GM18508 (cell line): ENCODE data around the gene COL23A1.
"Not testable (repeated sequence)": the region's sequence is repeated elsewhere in the genome, so short reads cannot be mapped to it uniquely, and the experiment has no call there.

ENCODE experiments used
- ATAC-seq: cut with Tn5 transposase; IDR thresholded peaks from one replicate; pipeline ENCODE4 v1.9.1; 2021; ENCODE audit warnings: moderate number of reproducible peaks; ENCODE audit not compliant: insufficient read depth, unreplicated experiment

Gene COL23A1

GRCh38 chr5:178269499-178269898, 320.7 kb downstream of the COL23A1 start:
- ATAC-seq: no peak

- no peak for ATAC-seq
These were observed 322.3 kb downstream of the COL23A1 start for GRCh38 chr5:178267876-178268275.

GRCh38 chr5:178267245-178267644, 322.9 kb downstream of the COL23A1 start:
- no peak for ATAC-seq

- no peak for ATAC-seq
These were observed 323.6 kb downstream of the COL23A1 start for GRCh38 chr5:178266581-178266980.

GRCh38 chr5:178265746-178266145, 324.4 kb downstream of the COL23A1 start:
- ATAC-seq: no peak

- ATAC-seq: no peak
These were observed 326.1 kb downstream of the COL23A1 start for GRCh38 chr5:178264044-178264443.

GRCh38 chr5:178261666-178262600, 328.3 kb downstream of the COL23A1 start:
- no peak for ATAC-seq

GRCh38 chr5:178259623-178260536, 330.3 kb downstream of the COL23A1 start:
- ATAC-seq: no peak

- no peak for ATAC-seq
These were observed 332.5 kb downstream of the COL23A1 start for GRCh38 chr5:178257650-178258049.

- no peak for ATAC-seq
These were observed 333.4 kb downstream of the COL23A1 start for GRCh38 chr5:178256746-178257145.

- not testable (repeated sequence) for ATAC-seq
These were observed 336.6 kb downstream of the COL23A1 start for GRCh38 chr5:178253632-178254031.

- ATAC-seq: no peak
These were observed 337.9 kb downstream of the COL23A1 start for GRCh38 chr5:178252258-178252657.

- no peak for ATAC-seq
These were observed 339.9 kb downstream of the COL23A1 start for GRCh38 chr5:178250263-178250662.

GRCh38 chr5:178249191-178249989, 340.8 kb downstream of the COL23A1 start:
- ATAC-seq: no peak

- ATAC-seq: no peak
These were observed 341.4 kb downstream of the COL23A1 start for GRCh38 chr5:178248750-178249149.

GRCh38 chr5:178247481-178248456, 342.4 kb downstream of the COL23A1 start:
- ATAC-seq: no peak

- no peak for ATAC-seq
These were observed 343.4 kb downstream of the COL23A1 start for GRCh38 chr5:178246624-178247279.

- ATAC-seq: no peak
These were observed 344.8 kb downstream of the COL23A1 start for GRCh38 chr5:178245389-178245788.

- no peak for ATAC-seq
These were observed 345.6 kb downstream of the COL23A1 start for GRCh38 chr5:178244576-178244975.
